PC-9 (cell line): ENCODE results near the gene GPX6. TPM values are rescaled to one million over a fixed set of nuclear protein-coding genes. Genes with fewer than 3 reads are reported as not detected.

Experiments
- BruUV-seq: library from RNA; stranded (reverse); fragments of 400-500 nt; replicated peaks from 2 replicates; lab custom pipeline; 2021; lab: Mats Ljungman, UMichigan
- CTCF ChIA-PET: fragments of 300-600 bp; sonication (Branson Sonifier 250); formaldehyde crosslinking; loops from one replicate; lab custom pipeline; 2022; ENCODE audit warnings: antibody characterized with exemption; lab: Charles Lee
- POLR2A ChIA-PET: fragments of 300-600 bp; sonication (Branson Sonifier 250); formaldehyde crosslinking; loops from one replicate; lab custom pipeline; 2022; ENCODE audit warnings: antibody characterized with exemption; ENCODE audit not compliant: unreplicated experiment; lab: Charles Lee
- DNase-seq, 2 experiments: peaks; one replicate each; pipeline versions ENCODE4 v3.0.0 to v3.0.0-alpha.2; 2015 to 2022; ENCODE audit warnings: mixed read lengths in 1 of 2
- H2AFZ ChIP-seq: fragments of 200-600 bp; sonication (generic); 2 replicates; pipeline ENCODE4 v1.8.1; 2017; ENCODE audit warnings: antibody characterized with exemption
- H3F3A ChIP-seq: fragments of 200-600 bp; sonication (generic); 2 replicates; pipeline ENCODE4 v1.8.1; 2017; ENCODE audit warnings: antibody characterized with exemption, mild to moderate bottlenecking, low read depth; ENCODE audit not compliant: insufficient read depth
- H3K27ac ChIP-seq: fragments of 200-600 bp; sonication (generic); 2 replicates; pipeline ENCODE4 v1.6.1; 2016; ENCODE audit warnings: mixed run types
- H3K27me3 ChIP-seq: fragments of 200-600 bp; sonication (generic); 2 replicates; pipeline ENCODE4 v1.6.1; 2016; ENCODE audit warnings: low read depth, mixed run types; ENCODE audit not compliant: insufficient read depth
- H3K36me3 ChIP-seq: fragments of 200-600 bp; sonication (generic); 2 replicates; pipeline ENCODE4 v1.6.1; 2016; ENCODE audit warnings: low read depth, mixed run types
- H3K4me1 ChIP-seq: fragments of 200-600 bp; sonication (generic); replicated peaks from 2 replicates; pipeline ENCODE4 v1.6.1; 2016; ENCODE audit warnings: mixed run types; ENCODE audit not compliant: insufficient read depth
- H3K4me2 ChIP-seq: fragments of 200-600 bp; sonication (generic); 2 replicates; pipeline ENCODE4 v1.6.1; 2017; ENCODE audit warnings: mixed run types
- H3K4me3 ChIP-seq: fragments of 200-600 bp; sonication (generic); 2 replicates; pipeline ENCODE4 v1.6.1; 2016; ENCODE audit warnings: mixed run types
- H3K79me2 ChIP-seq: fragments of 200-600 bp; sonication (generic); 2 replicates; pipeline ENCODE4 v1.6.1; 2017; ENCODE audit warnings: low read depth, mixed run types
- H3K9me2 ChIP-seq: fragments of 200-600 bp; sonication (generic); 2 replicates; pipeline ENCODE4 v1.8.1; 2017; ENCODE audit warnings: mild to moderate bottlenecking; ENCODE audit not compliant: insufficient read depth
- H3K9me3 ChIP-seq: fragments of 200-600 bp; sonication (generic); 2 replicates; pipeline ENCODE4 v1.8.1; 2016; ENCODE audit warnings: low read depth; ENCODE audit not compliant: insufficient read depth
- H4K20me1 ChIP-seq: fragments of 200-600 bp; sonication (generic); 2 replicates; pipeline ENCODE4 v1.8.1; 2017; ENCODE audit not compliant: insufficient read depth
- EZH2 ChIP-seq: fragments of 200-600 bp; sonication (generic); IDR thresholded peaks from 2 replicates; pipeline ENCODE4 v1.8.0; 2017; ENCODE audit warnings: antibody characterized with exemption, low read depth
- intact Hi-C: fragments of 100-400 bp; cut with micrococcal nuclease; formaldehyde crosslinking; loops from one replicate; pipeline ENCODE4 v1.10.0; 2022; ENCODE audit not compliant: unreplicated experiment
- total RNA-seq: library from RNA; stranded (reverse); gene quantifications from 2 replicates; pipeline ENCODE4 v1.2.3, GENCODE V29; 2021
- TF ChIP-seq, protein P1 (sequence below): fragments of 200-600 bp; sonication (generic); conservative IDR thresholded peaks from 2 replicates; pipeline ENCODE4 v1.6.1; 2017; ENCODE audit warnings: mixed run types, antibody characterized with exemption, mild to moderate bottlenecking, moderate library complexity

The GPX6 gene
- total RNA-seq, 1 experiment from 2014 or later, result not detected

GRCh38 chr6:28501259-28501658, 14.3 kb downstream of the GPX6 start:
- H3K4me1 ChIP-seq, result no peaks in the 10 kb centered on the region
- no peak overlapping the region for H3K4me2 ChIP-seq
- intact Hi-C loops, result no loop called here
- no peaks in the 10 kb centered on the region for H3K36me3 ChIP-seq
- H3F3A ChIP-seq, result no peaks in the 10 kb centered on the region
- ChIA-PET POLR2A (no interaction called here), CTCF (no interaction called here)
- no peak overlapping the region for H3K27ac ChIP-seq
- no peaks in the 10 kb centered on the region for H3K27me3 ChIP-seq
- no peaks in the 10 kb centered on the region for H3K79me2 ChIP-seq
- no peaks in the 10 kb centered on the region for H4K20me1 ChIP-seq
- DNase-seq, result no peak
- no peaks in the 10 kb centered on the region for H3K9me2 ChIP-seq
- TF ChIP-seq EZH2, result no peak
- TF ChIP-seq, protein P1, sequence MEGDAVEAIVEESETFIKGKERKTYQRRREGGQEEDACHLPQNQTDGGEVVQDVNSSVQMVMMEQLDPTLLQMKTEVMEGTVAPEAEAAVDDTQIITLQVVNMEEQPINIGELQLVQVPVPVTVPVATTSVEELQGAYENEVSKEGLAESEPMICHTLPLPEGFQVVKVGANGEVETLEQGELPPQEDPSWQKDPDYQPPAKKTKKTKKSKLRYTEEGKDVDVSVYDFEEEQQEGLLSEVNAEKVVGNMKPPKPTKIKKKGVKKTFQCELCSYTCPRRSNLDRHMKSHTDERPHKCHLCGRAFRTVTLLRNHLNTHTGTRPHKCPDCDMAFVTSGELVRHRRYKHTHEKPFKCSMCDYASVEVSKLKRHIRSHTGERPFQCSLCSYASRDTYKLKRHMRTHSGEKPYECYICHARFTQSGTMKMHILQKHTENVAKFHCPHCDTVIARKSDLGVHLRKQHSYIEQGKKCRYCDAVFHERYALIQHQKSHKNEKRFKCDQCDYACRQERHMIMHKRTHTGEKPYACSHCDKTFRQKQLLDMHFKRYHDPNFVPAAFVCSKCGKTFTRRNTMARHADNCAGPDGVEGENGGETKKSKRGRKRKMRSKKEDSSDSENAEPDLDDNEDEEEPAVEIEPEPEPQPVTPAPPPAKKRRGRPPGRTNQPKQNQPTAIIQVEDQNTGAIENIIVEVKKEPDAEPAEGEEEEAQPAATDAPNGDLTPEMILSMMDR, result no peak
- no peak overlapping the region for H2AFZ ChIP-seq
- H3K9me3 ChIP-seq, result no peaks in the 10 kb centered on the region
- no peak overlapping the region for H3K4me3 ChIP-seq
- BruUV-seq, result no TSS peak

GRCh38 chr6:28497893-28498292, 17.7 kb downstream of the GPX6 start:
- H2AFZ ChIP-seq, result no peak overlapping the region
- H3K9me3 ChIP-seq, result no peaks in the 10 kb centered on the region
- peaks cover 12% of the 10 kb centered on the region; the same call in 1 of the 2 replicates for H3K4me1 ChIP-seq
- H3K79me2 ChIP-seq, result no peaks in the 10 kb centered on the region
- H3K27me3 ChIP-seq, result no peaks in the 10 kb centered on the region
- no peaks in the 10 kb centered on the region for H3K9me2 ChIP-seq
- TF ChIP-seq, protein P1, result no peak
- no peak for TF ChIP-seq EZH2
- H3F3A ChIP-seq, result no peaks in the 10 kb centered on the region
- no peaks in the 10 kb centered on the region for H4K20me1 ChIP-seq
- intact Hi-C loops, result loop anchor here (10.0 kb wide), 1 partner anchor 157 kb away; no protein-coding TSS in a partner anchor
- BruUV-seq, result no TSS peak
- H3K36me3 ChIP-seq, result no peaks in the 10 kb centered on the region
- DNase-seq, result no peak
- no peak overlapping the region for H3K4me2 ChIP-seq
- ChIA-PET CTCF (no interaction called here), POLR2A (no interaction called here)
- no peak overlapping the region for H3K27ac ChIP-seq
- H3K4me3 ChIP-seq, result no peak overlapping the region

- Histone ChIP-seq H3K9me2 (no peaks in the 10 kb centered on the region), H3K27me3 (no peaks in the 10 kb centered on the region), H2AFZ (no peak overlapping the region), H3F3A (no peaks in the 10 kb centered on the region), H3K27ac (no peak overlapping the region), H3K36me3 (no peaks in the 10 kb centered on the region), H3K79me2 (no peaks in the 10 kb centered on the region), H3K4me1 (peaks cover 18% of the 10 kb centered on the region), H3K9me3 (no peaks in the 10 kb centered on the region), H3K4me2 (no peak overlapping the region), H3K4me3 (no peak overlapping the region), H4K20me1 (no peaks in the 10 kb centered on the region)
- intact Hi-C loops, result loop anchor here (10.0 kb wide), 1 partner anchor 157 kb away; no protein-coding TSS in a partner anchor
- TF ChIP-seq, protein P1, result no peak
- TF ChIP-seq EZH2, result no peak
- BruUV-seq, result no TSS peak
- ChIA-PET CTCF (no interaction called here), POLR2A (no interaction called here)
- no peak for DNase-seq
Measured at GRCh38 chr6:28497306-28497705, 18.3 kb downstream of the GPX6 start.
